CD4-positive, alpha-beta T cell (primary cell): Measurements from ENCODE around the gene GCK. TPM values are rescaled to one million over a fixed set of nuclear protein-coding genes. Genes with fewer than 3 reads are reported as not detected.
"Not testable (repeated sequence)": the region's sequence is repeated elsewhere in the genome, so short reads cannot be mapped to it uniquely, and the experiment has no call there.

Experiments
- ATAC-seq: fragments of 200-7000 bp; cut with Tn5 transposase; one replicate; pipeline ENCODE4 v1.10.0; 2022; ENCODE audit warnings: mild to moderate bottlenecking; ENCODE audit not compliant: poor library complexity
- CTCF ChIA-PET: fragments of 350-600 bp; sonication (Branson Sonifier 250); formaldehyde crosslinking; loops from one replicate; lab custom pipeline; 2021; ENCODE audit warnings: antibody characterized with exemption, inconsistent platforms; lab: Charles Lee
- POLR2A ChIA-PET: fragments of 350-600 bp; sonication (Branson Sonifier 250); formaldehyde crosslinking; loops from one replicate; lab custom pipeline; 2021; ENCODE audit warnings: antibody characterized with exemption, inconsistent platforms; lab: Charles Lee
- DNase-seq, 14 experiments: peaks; one replicate each; pipeline ENCODE4 v3.0.0-alpha.2; 2013 to 2020; ENCODE audit warnings: mixed read lengths in 2 of 14
- H3K27ac ChIP-seq, 2 donors: one replicate each; pipeline versions ENCODE4 v1.5.1 to v1.7.0; 2013; ENCODE audit warnings: low read length in 2 of 2, low read depth in 1 of 2, mild to moderate bottlenecking in 1 of 2
- H3K27me3 ChIP-seq, 2 experiments: 1 replicate in 1 of 2; 2 replicates in 1 of 2; pipeline versions ENCODE4 v1.6.1 to v1.7.0; 2013; ENCODE audit warnings: low read length in 2 of 2, control low read depth in 1 of 2, mild to moderate bottlenecking in 1 of 2, moderate library complexity in 1 of 2; ENCODE audit not compliant: insufficient read depth in 2 of 2, control insufficient read depth in 1 of 2
- H3K36me3 ChIP-seq: one replicate; pipeline ENCODE4 v1.6.1; 2013; ENCODE audit warnings: low read length, control low read depth; ENCODE audit not compliant: insufficient read depth
- H3K4me1 ChIP-seq: one replicate; pipeline ENCODE4 v1.6.1; 2013; ENCODE audit warnings: low read length, control low read depth; ENCODE audit not compliant: insufficient read depth
- H3K4me3 ChIP-seq: one replicate; pipeline ENCODE4 v1.5.1; 2013; ENCODE audit warnings: mild to moderate bottlenecking, low read length, moderate library complexity
- H3K9me3 ChIP-seq, 2 experiments: 1 replicate in 1 of 2; 2 replicates in 1 of 2; pipeline versions ENCODE4 v1.6.1 to v1.7.0; 2013; ENCODE audit warnings: low read length in 2 of 2, mild to moderate bottlenecking in 2 of 2, control low read depth in 1 of 2, moderate library complexity in 1 of 2; ENCODE audit not compliant: control insufficient read depth in 1 of 2, insufficient read depth in 1 of 2
- H3K27ac Mint-ChIP-seq: one replicate; pipeline ENCODE4 v1.8.0; 2020; ENCODE audit warnings: mixed read lengths
- H3K27me3 Mint-ChIP-seq: one replicate; pipeline ENCODE4 v1.8.0; 2021; ENCODE audit warnings: mixed read lengths
- H3K36me3 Mint-ChIP-seq: one replicate; pipeline ENCODE4 v1.8.0; 2021; ENCODE audit warnings: low read depth, mixed read lengths
- H3K4me1 Mint-ChIP-seq: one replicate; pipeline ENCODE4 v1.8.0; 2021; ENCODE audit warnings: low read depth, mixed read lengths
- H3K4me3 Mint-ChIP-seq: one replicate; pipeline ENCODE4 v1.8.0; 2020; ENCODE audit warnings: mild to moderate bottlenecking, mixed read lengths
- H3K9me3 Mint-ChIP-seq: one replicate; pipeline ENCODE4 v1.8.0; 2020; ENCODE audit warnings: mixed read lengths
- CTCF ChIP-seq: fragments of 200-600 bp; IDR thresholded peaks from one replicate; pipeline ENCODE4 v1.8.0; 2022; ENCODE audit warnings: antibody characterized with exemption, mild to moderate bottlenecking
- intact Hi-C, 2 experiments: fragments of 100-400 bp; cut with DNase I in 1 of 2; cut with micrococcal nuclease in 1 of 2; formaldehyde crosslinking; loops; one replicate each; pipeline versions ENCODE4 v1.15.1 to v1.9.0; 2023 to 2025; cut with DNase I, micrococcal nuclease
- total RNA-seq, 174 experiments: library from RNA in 2 of 174; stranded (reverse) in 2 of 174; gene quantifications; one replicate each; pipeline ENCODE4 v1.2.3 and lab custom pipeline; 2021 to 2026

GCK gene
- total RNA-seq, 2 experiments from 2014 or later: 0.47 to 0.71 TPM

- TF ChIP-seq CTCF: no peak
- no peaks in the 10 kb centered on the region for H3K4me1 Mint-ChIP-seq
- Histone ChIP-seq H3K4me1 (no peaks in the 10 kb centered on the region), H3K9me3 (peaks cover 0 to 3% of the 10 kb centered on the region in 2 experiments), H3K4me3 (no peak overlapping the region), H3K27me3 (peaks cover 6 to 7% of the 10 kb centered on the region in 2 experiments), H3K27ac (no peak overlapping the region), H3K36me3 (no peaks in the 10 kb centered on the region)
- ATAC-seq: no peak
- POLR2A ChIA-PET: no interaction called here
- no peaks in the 10 kb centered on the region for H3K36me3 Mint-ChIP-seq
- H3K27me3 Mint-ChIP-seq: peaks cover 30% of the 10 kb centered on the region
- no peak overlapping the region for H3K27ac Mint-ChIP-seq
- intact Hi-C loops: no loop called here
- CTCF ChIA-PET: no interaction called here
- DNase-seq: no peak
- no peaks in the 10 kb centered on the region for H3K9me3 Mint-ChIP-seq
- H3K4me3 Mint-ChIP-seq: no peak overlapping the region
Measured at GRCh38 chr7:44175730-44176129, 13.5 kb downstream of the GCK start.

GRCh38 chr7:44174694-44174948 is 14.6 kb downstream of the GCK start:
- ATAC-seq, H3K4me1 ChIP-seq, H3K4me1 Mint-ChIP-seq, intact Hi-C loops, H3K27me3 ChIP-seq, H3K9me3 Mint-ChIP-seq, CTCF ChIA-PET, H3K27ac Mint-ChIP-seq, H3K27ac ChIP-seq, H3K4me3 ChIP-seq, DNase-seq, H3K4me3 Mint-ChIP-seq, H3K9me3 ChIP-seq, POLR2A ChIA-PET, H3K36me3 Mint-ChIP-seq, H3K36me3 ChIP-seq: not testable (repeated sequence)
- peaks cover 30% of the 10 kb centered on the region for H3K27me3 Mint-ChIP-seq

- Mint-ChIP-seq H3K4me3 (no peak overlapping the region), H3K27ac (no peak overlapping the region), H3K4me1 (no peaks in the 10 kb centered on the region), H3K9me3 (no peaks in the 10 kb centered on the region), H3K36me3 (no peaks in the 10 kb centered on the region), H3K27me3 (peaks cover 30% of the 10 kb centered on the region)
- intact Hi-C loops: no loop called here
- H3K27ac ChIP-seq: no peak overlapping the region
- H3K36me3 ChIP-seq: no peaks in the 10 kb centered on the region
- ChIA-PET CTCF (no interaction called here), POLR2A (no interaction called here)
- peaks cover 6 to 7% of the 10 kb centered on the region in 2 experiments for H3K27me3 ChIP-seq
- DNase-seq (no peak), ATAC-seq (no peak)
- no peak overlapping the region for H3K4me3 ChIP-seq
- peaks cover 0 to 3% of the 10 kb centered on the region in 2 experiments for H3K9me3 ChIP-seq
- no peaks in the 10 kb centered on the region for H3K4me1 ChIP-seq
- TF ChIP-seq CTCF: no peak
Measured at GRCh38 chr7:44173911-44174693, 15.1 kb downstream of the GCK start.
